Measurements from ENCODE around the gene DNMT1.

DNA sequence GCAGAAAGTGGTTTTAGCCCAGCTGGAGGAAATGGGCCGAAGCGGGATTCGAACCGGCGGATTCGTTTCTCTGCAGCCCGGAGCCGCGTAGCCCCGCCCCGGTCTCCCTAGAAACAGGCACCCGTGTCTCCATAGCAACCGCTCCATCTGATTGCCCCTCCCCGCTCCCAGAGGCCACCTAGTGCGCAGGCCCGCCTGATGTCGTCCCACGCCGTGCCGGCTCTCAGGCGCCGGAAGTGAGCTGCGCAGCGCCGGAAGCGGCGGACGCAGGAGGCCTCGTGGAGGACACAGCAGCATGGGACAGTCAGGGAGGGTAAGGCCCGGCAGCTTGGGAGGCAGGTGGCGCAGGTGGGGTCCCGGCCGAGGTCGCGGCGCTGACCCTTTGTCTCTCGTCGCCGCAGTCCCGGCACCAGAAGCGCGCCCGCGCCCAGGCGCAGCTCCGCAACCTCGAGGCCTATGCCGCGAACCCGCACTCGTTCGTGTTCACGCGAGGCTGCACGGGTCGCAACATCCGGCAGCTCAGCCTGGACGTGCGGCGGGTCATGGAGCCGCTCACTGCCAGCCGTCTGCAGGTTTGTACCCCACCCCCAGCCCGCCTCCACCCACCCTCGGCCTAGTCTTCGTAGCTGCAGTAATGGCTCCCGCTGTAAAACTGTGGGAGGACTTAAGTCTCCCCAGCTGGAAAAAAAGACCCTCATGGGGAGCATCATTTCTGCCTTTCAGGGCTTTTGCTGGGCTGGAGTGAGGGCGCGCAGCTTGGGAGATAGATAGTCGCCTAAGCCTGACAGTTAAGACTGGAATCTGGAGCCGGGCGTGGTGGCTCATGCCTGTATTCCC, 88.4 kb downstream of the DNMT1 start, which contains the start of gene PPAN:
- TF ChIP-seq, protein P1, sequence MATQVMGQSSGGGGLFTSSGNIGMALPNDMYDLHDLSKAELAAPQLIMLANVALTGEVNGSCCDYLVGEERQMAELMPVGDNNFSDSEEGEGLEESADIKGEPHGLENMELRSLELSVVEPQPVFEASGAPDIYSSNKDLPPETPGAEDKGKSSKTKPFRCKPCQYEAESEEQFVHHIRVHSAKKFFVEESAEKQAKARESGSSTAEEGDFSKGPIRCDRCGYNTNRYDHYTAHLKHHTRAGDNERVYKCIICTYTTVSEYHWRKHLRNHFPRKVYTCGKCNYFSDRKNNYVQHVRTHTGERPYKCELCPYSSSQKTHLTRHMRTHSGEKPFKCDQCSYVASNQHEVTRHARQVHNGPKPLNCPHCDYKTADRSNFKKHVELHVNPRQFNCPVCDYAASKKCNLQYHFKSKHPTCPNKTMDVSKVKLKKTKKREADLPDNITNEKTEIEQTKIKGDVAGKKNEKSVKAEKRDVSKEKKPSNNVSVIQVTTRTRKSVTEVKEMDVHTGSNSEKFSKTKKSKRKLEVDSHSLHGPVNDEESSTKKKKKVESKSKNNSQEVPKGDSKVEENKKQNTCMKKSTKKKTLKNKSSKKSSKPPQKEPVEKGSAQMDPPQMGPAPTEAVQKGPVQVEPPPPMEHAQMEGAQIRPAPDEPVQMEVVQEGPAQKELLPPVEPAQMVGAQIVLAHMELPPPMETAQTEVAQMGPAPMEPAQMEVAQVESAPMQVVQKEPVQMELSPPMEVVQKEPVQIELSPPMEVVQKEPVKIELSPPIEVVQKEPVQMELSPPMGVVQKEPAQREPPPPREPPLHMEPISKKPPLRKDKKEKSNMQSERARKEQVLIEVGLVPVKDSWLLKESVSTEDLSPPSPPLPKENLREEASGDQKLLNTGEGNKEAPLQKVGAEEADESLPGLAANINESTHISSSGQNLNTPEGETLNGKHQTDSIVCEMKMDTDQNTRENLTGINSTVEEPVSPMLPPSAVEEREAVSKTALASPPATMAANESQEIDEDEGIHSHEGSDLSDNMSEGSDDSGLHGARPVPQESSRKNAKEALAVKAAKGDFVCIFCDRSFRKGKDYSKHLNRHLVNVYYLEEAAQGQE (IDR thresholded peaks at IDR 0.05; ENCODE audit: insufficient read depth in 1 of 2, low read depth in 2 of 2, low read length in 2 of 2), result no peak; a peak in 1 of 4 replicates
- TF ChIP-seq SIN3A (IDR thresholded peaks at IDR 0.05; ENCODE audit: borderline replicate concordance, insufficient read depth, low read length) (peak; percentile 37; the same call in 1 of the 2 replicates), POLR2AphosphoS5 (IDR thresholded peaks at IDR 0.05; ENCODE audit: low read depth, low read length) (peak; percentile 95), TAF1 (IDR thresholded peaks at IDR 0.05; ENCODE audit: borderline replicate concordance, insufficient read depth, low read length) (peak; percentile 92)

Data from PFSK-1 (cell line).